ENCODE results near the gene METTL27.
"Not testable (repeated sequence)": the region's sequence is repeated elsewhere in the genome, so short reads cannot be mapped to it uniquely, and the experiment has no call there.

The METTL27 gene

GRCh38 chr7:73842067-73842976 lies at the start of gene METTL27:
Gene METTL27 (minus strand): TSS chr7:73842516. CDS start chr7:73842140, 376 bp downstream.
- DNase-seq, result peak; percentile 88 to 91

DNA sequence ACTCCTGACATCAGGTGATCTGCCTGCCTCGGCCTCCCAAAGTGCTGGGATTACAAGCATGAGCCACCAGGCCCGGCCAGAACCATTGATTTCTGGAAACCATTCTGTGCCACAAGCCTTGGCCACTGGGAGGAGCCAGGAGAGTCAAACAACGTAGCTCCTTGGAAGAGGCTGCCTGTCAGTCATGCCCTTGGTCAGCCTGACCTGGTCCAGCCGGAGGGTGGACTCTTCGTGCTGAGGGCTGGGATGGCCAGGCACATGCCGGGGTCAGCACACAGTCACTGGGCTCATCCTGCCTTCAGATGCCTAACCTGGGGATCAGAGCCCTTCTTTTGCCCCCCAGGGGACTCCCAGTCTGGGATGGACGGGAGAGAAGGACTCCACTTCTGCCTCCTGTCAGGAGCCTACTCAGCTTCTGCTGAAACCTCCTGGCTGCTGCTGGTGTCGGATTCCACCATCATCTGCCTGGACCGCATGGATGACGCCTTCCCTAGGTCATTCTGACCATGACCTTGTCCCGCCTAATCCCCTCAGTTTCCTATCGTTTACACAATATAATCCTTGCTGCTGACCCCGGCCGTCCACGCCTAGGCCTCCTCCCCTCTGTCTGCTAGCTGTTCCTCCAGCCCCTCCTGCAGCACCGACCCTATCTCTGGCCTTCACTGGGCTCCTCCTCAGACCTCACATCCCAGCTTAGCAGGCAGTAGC lies 49.0 kb upstream of the METTL27 start:
- no peak for DNase-seq

GRCh38 chr7:73890555-73891147 lies 48.3 kb upstream of the METTL27 start:
- no peak for DNase-seq

DNA sequence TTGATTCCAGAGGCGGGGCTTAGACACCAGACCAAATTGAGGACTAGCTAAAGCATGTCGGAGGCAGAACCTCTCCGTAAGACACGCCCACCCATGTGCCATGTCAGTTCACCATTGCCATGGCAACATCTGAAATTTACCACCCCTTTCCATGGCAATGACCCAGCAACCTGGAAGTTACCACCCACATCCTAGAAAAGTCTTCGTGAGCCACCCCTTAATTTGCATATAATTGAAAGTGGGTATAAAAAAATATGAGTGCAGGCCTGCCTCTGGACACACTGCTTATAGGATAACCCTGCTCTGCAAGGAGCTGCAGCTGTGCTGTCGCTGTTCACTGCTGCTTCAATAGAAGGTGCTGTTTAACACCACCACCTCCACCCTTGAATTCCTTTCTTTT lies 46.6 kb upstream of the METTL27 start:
- DNase-seq, result no peak

- DNase-seq, result no peak
Measured at GRCh38 chr7:73887762-73888161, 45.4 kb upstream of the METTL27 start.

- DNase-seq, result no peak
Measured at GRCh38 chr7:73885975-73886798, 43.9 kb upstream of the METTL27 start.

DNA sequence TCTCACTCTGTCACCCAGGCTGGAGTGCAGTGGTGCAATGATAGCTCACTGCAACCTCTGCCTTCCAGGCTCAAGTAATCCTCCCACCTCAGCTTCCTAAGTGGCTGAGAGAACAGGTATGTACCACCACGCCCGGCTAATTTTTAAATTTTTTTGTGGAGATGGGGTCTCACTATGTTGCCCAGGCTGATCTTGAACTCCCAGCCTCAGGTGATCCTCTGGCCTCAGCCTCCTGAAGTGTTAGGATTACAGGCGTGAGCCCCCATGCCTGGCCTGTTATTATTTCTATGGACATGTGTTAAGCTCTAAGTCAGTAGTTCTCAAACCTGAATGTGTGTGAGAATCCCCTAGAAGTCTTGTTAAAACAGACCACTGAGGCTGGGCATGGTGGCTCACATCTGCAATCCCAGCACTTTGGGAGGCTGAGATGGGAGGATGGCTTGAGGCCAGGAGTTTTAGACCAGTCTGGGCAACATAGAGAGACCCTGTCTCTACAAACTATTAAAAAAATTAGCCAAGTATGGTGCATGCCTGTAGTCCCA lies 43.2 kb upstream of the METTL27 start:
- DNase-seq, result no peak

DNA sequence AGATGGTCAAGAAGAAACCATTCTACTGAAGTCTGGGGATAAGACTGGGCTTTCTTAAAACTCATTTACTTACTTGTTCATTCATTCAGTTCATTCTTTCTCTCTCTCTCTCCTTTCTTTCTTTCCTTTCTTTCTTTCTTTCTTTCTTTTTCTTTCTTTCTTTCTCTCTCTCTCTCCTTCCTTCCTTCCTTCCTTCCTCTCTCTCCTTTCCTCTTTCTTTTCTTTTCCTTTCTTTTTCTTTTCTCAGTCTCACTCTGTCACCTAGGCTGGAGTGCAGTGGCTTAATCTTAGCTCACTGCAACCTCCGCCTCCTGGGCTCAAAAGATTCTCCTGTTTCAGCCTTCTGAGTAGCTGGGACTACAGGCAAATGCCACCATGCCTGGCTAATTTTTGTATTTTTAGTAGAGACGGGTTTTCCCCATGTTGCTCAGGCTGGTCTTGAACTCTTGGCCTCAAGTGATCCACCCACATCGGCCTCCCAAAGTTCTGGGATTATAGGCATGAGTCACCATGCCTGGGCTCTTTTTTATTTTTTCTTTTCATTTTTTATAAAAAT lies 42.6 kb upstream of the METTL27 start:
- not testable (repeated sequence) for DNase-seq

DNA sequence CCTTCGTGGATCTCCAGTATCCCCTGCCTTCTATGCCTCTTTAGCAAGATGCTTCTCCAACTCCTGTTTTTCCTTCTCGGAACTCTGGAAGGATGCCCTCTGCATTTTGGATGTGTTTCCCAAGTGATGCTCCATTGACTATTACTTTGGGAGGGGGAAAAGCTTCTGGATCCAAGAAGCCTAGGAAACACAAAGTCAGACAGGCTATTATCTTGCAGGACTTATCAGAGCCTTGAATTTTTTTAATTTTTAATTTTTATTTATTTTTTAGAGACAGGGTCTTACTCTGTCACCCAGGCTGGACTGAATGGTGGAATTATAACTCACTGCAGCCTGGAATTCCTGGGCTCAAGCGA lies 39.7 kb upstream of the METTL27 start:
- DNase-seq, result no peak

GRCh38 chr7:73881352-73882046 lies 39.2 kb upstream of the METTL27 start:
- DNase-seq, result no peak

GRCh38 chr7:73880755-73881328 lies 38.5 kb upstream of the METTL27 start:
- DNase-seq, result no peak

GRCh38 chr7:73879977-73880681 lies 37.8 kb upstream of the METTL27 start:
- DNase-seq, result no peak

- no peak for DNase-seq
Measured at GRCh38 chr7:73876973-73877372, 34.7 kb upstream of the METTL27 start.

GRCh38 chr7:73876361-73876760 lies 34.0 kb upstream of the METTL27 start:
- DNase-seq, result no peak

DNA sequence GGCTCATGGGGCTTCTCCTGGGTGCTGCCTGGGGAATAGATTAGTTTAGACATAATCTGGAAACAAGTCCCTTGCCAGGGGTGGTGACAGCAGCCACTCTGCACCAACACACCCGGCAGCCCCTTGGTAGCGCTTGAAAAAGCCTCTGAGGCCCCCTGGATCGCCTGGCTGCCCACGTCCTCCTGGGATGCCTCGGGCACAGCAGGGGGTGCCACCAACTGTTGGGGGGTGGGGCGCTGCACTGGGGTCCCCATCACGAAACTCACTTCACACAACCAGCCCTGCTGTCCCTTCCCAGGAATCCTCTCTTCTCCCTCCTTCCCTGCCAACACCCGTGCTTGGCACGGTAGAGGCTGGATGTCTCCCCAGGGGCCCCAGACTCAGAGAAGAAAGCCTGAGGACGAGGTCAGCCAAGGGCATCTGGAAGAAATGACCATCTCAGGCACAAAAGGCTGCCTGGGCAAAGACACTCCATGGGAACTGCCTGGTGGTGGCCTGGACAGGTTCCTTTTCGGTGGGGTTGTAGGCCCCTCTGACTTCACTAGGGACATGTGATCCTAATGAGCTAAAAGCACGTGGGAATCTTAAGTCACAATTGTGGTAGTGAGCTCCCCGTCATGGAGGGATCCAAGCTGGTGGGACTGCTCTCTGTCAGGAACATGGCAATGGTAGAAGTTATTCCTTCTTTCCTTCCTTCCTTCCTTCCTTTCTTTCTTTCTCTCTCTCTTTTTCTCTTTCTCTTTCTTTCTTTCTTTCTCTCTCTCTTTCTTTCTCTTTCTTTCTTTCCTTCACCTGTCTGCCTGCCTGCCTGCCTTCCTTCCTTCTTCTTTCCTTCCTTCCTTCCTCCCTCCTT lies 30.0 kb upstream of the METTL27 start:
- no peak for DNase-seq

DNA sequence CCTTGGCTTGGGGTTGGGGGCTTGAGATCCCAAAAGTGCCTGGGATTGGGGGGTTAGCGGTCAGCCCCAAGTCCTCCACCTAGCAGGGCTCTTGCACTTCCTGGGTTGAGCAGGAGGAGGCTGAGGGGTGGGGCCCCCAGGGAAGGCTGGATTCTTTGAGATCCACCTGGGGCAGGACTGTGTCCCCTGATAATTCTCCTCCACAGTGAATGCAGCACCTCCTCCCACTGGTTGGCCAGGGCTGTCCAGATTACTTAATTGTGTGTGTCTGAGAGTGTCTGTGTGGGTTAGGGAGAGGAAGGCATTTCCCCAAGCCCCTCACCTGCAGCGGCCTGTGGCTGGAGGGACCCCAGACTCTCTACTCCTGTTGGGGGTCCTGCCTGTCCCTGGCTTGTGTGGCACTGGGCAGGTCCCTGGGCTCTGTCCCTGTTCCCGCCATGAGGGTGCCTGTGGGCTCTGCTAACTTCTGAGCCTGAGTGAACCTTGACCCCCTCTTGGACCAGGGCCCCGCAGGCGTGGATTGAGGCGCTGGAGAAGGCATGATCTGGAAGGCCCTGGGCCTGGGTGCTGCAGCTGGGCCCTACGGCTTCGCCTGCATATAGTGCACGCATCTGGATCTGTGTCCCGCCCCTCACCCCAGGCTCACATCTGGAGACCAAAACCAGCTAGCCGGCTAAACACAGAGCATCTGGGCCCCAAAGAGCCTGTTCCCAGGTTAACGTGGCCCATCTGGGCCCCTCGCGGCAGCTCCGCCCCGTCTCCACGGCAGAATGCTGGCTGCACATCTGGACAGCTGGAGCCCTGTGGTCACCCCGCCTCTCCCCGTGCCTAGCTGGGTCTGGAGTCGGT lies 29.1 kb upstream of the METTL27 start:
- no peak for DNase-seq

DNA sequence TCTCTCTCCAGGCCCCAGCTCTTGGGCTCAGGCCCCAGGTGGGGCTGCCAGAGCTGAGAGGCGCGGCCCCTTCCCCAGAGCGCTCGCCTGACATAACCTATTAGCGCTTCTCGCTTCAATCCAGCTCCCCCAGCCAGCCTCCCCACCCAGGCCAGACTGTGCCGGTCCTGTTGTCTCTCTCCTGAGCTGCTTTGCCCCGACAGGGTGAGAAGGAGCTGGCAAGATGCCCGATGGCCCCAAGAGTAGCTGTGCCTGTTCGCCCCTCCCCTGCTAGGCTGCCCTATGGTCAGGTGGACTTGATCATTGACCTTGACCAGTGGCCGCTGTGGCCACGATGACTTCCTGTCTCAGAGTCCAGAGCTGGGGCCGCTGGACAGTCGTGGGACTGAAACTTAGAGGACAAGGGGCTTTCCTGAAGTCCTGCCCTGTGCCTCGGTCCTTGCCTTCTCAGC lies 27.8 kb upstream of the METTL27 start:
- no peak for DNase-seq

GRCh38 chr7:73869011-73869798 lies 26.9 kb upstream of the METTL27 start:
- DNase-seq, result no peak
